SK-N-SH (cell line): Measurements from ENCODE around the gene LYRM4. TPM values are rescaled to one million over a fixed set of nuclear protein-coding genes. Genes with fewer than 3 reads are reported as not detected.

Experiments
- CTCF ChIA-PET: fragments of 300-600, 350-600 bp; formaldehyde crosslinking; extraction: SDS; loops from one replicate; lab custom pipeline; 2021; lab: Yijun Ruan, JAX
- POLR2A ChIA-PET: fragments of 350-600 bp; sonication (Branson Sonifier 250); formaldehyde crosslinking; extraction: SDS; loops from one replicate; lab custom pipeline; 2020; ENCODE audit warnings: antibody characterized with exemption, inconsistent platforms; lab: Yijun Ruan, JAX
- DNase-seq: peaks from one replicate; pipeline ENCODE4 v3.0.0; 2012
- H2AFZ ChIP-seq: fragments of 200-600 bp; sonication (generic); 2 replicates; pipeline ENCODE4 v1.8.1; 2016; ENCODE audit warnings: antibody characterized with exemption, mild to moderate bottlenecking, low read depth
- H3F3A ChIP-seq: fragments of 200-600 bp; sonication (generic); replicated peaks from 2 replicates; pipeline ENCODE3; 2016; ENCODE audit warnings: antibody characterized with exemption, mild to moderate bottlenecking; ENCODE audit not compliant: insufficient read depth
- H3K27ac ChIP-seq, 2 experiments: fragments of 200-500 bp in 1 of 2; fragments of 200-600 bp in 1 of 2; sonication (Bioruptor generic) in 1 of 2; sonication (generic), shearing (Covaris generic) in 1 of 2; 2 replicates each; pipeline versions ENCODE4 v1.5.1 to v1.6.1; 2014 to 2016; ENCODE audit warnings: low read depth in 2 of 2, inconsistent platforms in 1 of 2, low read length in 1 of 2, mild to moderate bottlenecking in 1 of 2, mixed read lengths in 1 of 2
- H3K27me3 ChIP-seq: fragments of 200-600 bp; sonication (generic), shearing (Covaris generic); 2 replicates; pipeline ENCODE4 v1.6.1; 2016; ENCODE audit warnings: mixed run types; ENCODE audit not compliant: insufficient read depth
- H3K36me3 ChIP-seq, 2 experiments: fragments of 200-500 bp in 1 of 2; fragments of 200-600 bp in 1 of 2; sonication (Bioruptor generic) in 1 of 2; sonication (generic) in 1 of 2; replicated peaks in 1 of 2; 2 replicates each; pipeline versions ENCODE3 to v1.5.1; 2014 to 2016; ENCODE audit warnings: low read length in 1 of 2, mild to moderate bottlenecking in 1 of 2; ENCODE audit not compliant: insufficient read depth in 2 of 2, control insufficient read depth in 1 of 2
- H3K4me1 ChIP-seq, 2 experiments: fragments of 200-500 bp in 1 of 2; fragments of 200-600 bp in 1 of 2; sonication (Bioruptor generic) in 1 of 2; sonication (generic), shearing (Covaris generic) in 1 of 2; 2 replicates each; pipeline versions ENCODE4 v1.5.1 to v1.6.1; 2014 to 2016; ENCODE audit warnings: low read depth in 1 of 2, low read length in 1 of 2, mixed run types in 1 of 2; ENCODE audit not compliant: insufficient read depth in 2 of 2, control insufficient read depth in 1 of 2
- H3K4me2 ChIP-seq: fragments of 200-600 bp; sonication (generic), shearing (Covaris generic); 2 replicates; pipeline ENCODE4 v1.6.1; 2017; ENCODE audit warnings: mixed run types
- H3K4me3 ChIP-seq, 2 experiments: fragments of 200-500 bp in 1 of 2; fragments of 200-600 bp in 1 of 2; sonication (Bioruptor generic) in 1 of 2; sonication (generic), shearing (Covaris generic) in 1 of 2; 2 replicates each; pipeline versions ENCODE4 v1.5.1 to v1.8.1; 2014 to 2016; ENCODE audit warnings: low read depth in 2 of 2, inconsistent platforms in 1 of 2, low read length in 1 of 2, mild to moderate bottlenecking in 1 of 2, mixed read lengths in 1 of 2, moderate library complexity in 1 of 2
- H3K79me2 ChIP-seq: fragments of 200-600 bp; sonication (generic); 2 replicates; pipeline ENCODE4 v1.8.1; 2017; ENCODE audit warnings: mild to moderate bottlenecking; ENCODE audit not compliant: insufficient read depth
- H3K9ac ChIP-seq: fragments of 200-600 bp; sonication (generic); 2 replicates; pipeline ENCODE4 v1.6.1; 2017; ENCODE audit warnings: mixed run types
- H3K9me2 ChIP-seq: fragments of 200-600 bp; sonication (generic); 2 replicates; pipeline ENCODE4 v1.6.1; 2017; ENCODE audit warnings: mixed run types
- H3K9me3 ChIP-seq: fragments of 200-600 bp; sonication (generic); 2 replicates; pipeline ENCODE4 v1.6.1; 2017; ENCODE audit warnings: mixed run types, mild to moderate bottlenecking, moderate library complexity
- H4K20me1 ChIP-seq: fragments of 200-600 bp; sonication (generic); 2 replicates; pipeline ENCODE4 v1.6.1; 2017; ENCODE audit warnings: mild to moderate bottlenecking, mixed run types; ENCODE audit not compliant: insufficient read depth
- ELF1 ChIP-seq: IDR thresholded peaks from 2 replicates; pipeline ENCODE4 v1.4.0; 2012
- EP300 ChIP-seq, 2 experiments: IDR thresholded peaks; 2 replicates each; pipeline versions ENCODE4 v1.4.0 to v1.6.1; 2012; ENCODE audit warnings: borderline replicate concordance in 1 of 2, low read depth in 1 of 2, low read length in 1 of 2
- GATA2 ChIP-seq: sonication (generic); formaldehyde crosslinking; IDR thresholded peaks from 2 replicates; pipeline ENCODE4 v1.5.0; 2020; ENCODE audit warnings: mild to moderate bottlenecking, missing genetic modification reagents
- IRF3 ChIP-seq: fragments of 150-350 bp; IDR thresholded peaks from 2 replicates; pipeline ENCODE4 v1.6.1; 2016; ENCODE audit warnings: mild to moderate bottlenecking, low read depth, low read length
- MXI1 ChIP-seq: IDR thresholded peaks from 2 replicates; pipeline ENCODE4 v1.6.1; 2012; ENCODE audit warnings: mild to moderate bottlenecking, low read depth, low read length, improper control_type of control experiment
- NFIC ChIP-seq: IDR thresholded peaks from 2 replicates; pipeline ENCODE4 v1.4.0; 2012; ENCODE audit warnings: borderline replicate concordance
- RAD21 ChIP-seq: IDR thresholded peaks from 2 replicates; pipeline ENCODE4 v1.6.1; 2012; ENCODE audit warnings: mild to moderate bottlenecking, low read length
- RCOR1 ChIP-seq: fragments of 150-350 bp; IDR thresholded peaks from 2 replicates; pipeline ENCODE4 v1.6.1; 2017; ENCODE audit warnings: antibody characterized with exemption, low read length
- TAF1 ChIP-seq: IDR thresholded peaks from 2 replicates; pipeline ENCODE4 v1.6.1; 2012; ENCODE audit warnings: low read depth, mild to moderate bottlenecking, low read length, moderate library complexity, borderline replicate concordance
- TEAD4 ChIP-seq: IDR thresholded peaks from 2 replicates; pipeline ENCODE4 v1.4.0; 2012; ENCODE audit warnings: mild to moderate bottlenecking, borderline replicate concordance; ENCODE audit not compliant: insufficient read depth
- USF1 ChIP-seq: IDR thresholded peaks from 2 replicates; pipeline ENCODE4 v1.4.0; 2012; ENCODE audit warnings: low read depth, borderline replicate concordance
- USF2 ChIP-seq: fragments of 150-350 bp; IDR thresholded peaks from 2 replicates; pipeline ENCODE4 v1.6.1; 2017; ENCODE audit warnings: antibody characterized with exemption, low read length, low read depth, borderline replicate concordance
- YY1 ChIP-seq: IDR thresholded peaks from 2 replicates; pipeline ENCODE4 v1.4.0; 2012; ENCODE audit warnings: low read depth, mild to moderate bottlenecking
- ZBTB33 ChIP-seq: IDR thresholded peaks from 2 replicates; pipeline ENCODE4 v1.4.0; 2012; ENCODE audit warnings: low read depth, borderline replicate concordance
- WGBS: methylation state at CpG from one replicate; pipeline ENCODE4 v1.1.6; 2017; ENCODE audit warnings: low lambda C conversion rate; 5-methylcytosine and 5-hydroxymethylcytosine counted together
- polyA plus RNA-seq, 3 experiments: library from polyadenylated mRNA; depleted of rRNA; stranded (reverse); fragments of >200 nt; gene quantifications; 2 replicates each; pipeline ENCODE4 v1.2.3, GENCODE V29; 2012

Gene LYRM4
- polyA plus RNA-seq, 1 of the 3 experiments (the other 2 are of a cell fraction), result 37.2 TPM

GRCh38 chr6:5080574-5080973 is 180.2 kb downstream of the LYRM4 start:
- H4K20me1 ChIP-seq, result no peaks in the 10 kb centered on the region
- H3K4me3 ChIP-seq, result no peak overlapping the region
- no peaks in the 10 kb centered on the region for H3K9me3 ChIP-seq
- no peak overlapping the region for H3K9ac ChIP-seq
- 65% methylated on average over 3 of the region's 3 CpGs for WGBS
- H3K4me2 ChIP-seq, result no peak overlapping the region
- ChIA-PET CTCF (interaction anchor here (1.0 kb wide), 1 partner anchor 63 kb away, joined by 3 read pairs; no protein-coding TSS in a partner anchor), POLR2A (no interaction called here)
- no peaks in the 10 kb centered on the region for H3K27me3 ChIP-seq
- H3K4me1 ChIP-seq, result peaks cover 0 to 2% of the 10 kb centered on the region in 2 experiments; a peak in 1 of 4 replicates
- H3K79me2 ChIP-seq, result no peaks in the 10 kb centered on the region
- TF ChIP-seq ELF1, result no peak
- TF ChIP-seq RCOR1, result no peak
- TF ChIP-seq YY1, result no peak
- no peak for TF ChIP-seq USF2
- no peak for TF ChIP-seq NFIC
- TF ChIP-seq RAD21, result no peak
- DNase-seq, result no peak
- no peak overlapping the region for H2AFZ ChIP-seq
- H3F3A ChIP-seq, result no peaks in the 10 kb centered on the region
- no peak overlapping the region for H3K27ac ChIP-seq
- H3K36me3 ChIP-seq, result no peaks in the 10 kb centered on the region
- H3K9me2 ChIP-seq, result no peaks in the 10 kb centered on the region

GRCh38 chr6:5079692-5080091 is 181.1 kb downstream of the LYRM4 start:
- peaks cover 0 to under 1% of the 10 kb centered on the region in 2 experiments; a peak in 1 of 4 replicates for H3K4me1 ChIP-seq
- no peaks in the 10 kb centered on the region for H3F3A ChIP-seq
- no peak overlapping the region for H3K27ac ChIP-seq
- no peak overlapping the region for H3K9ac ChIP-seq
- POLR2A ChIA-PET, result no interaction called here
- no peak overlapping the region for H2AFZ ChIP-seq
- no peaks in the 10 kb centered on the region for H4K20me1 ChIP-seq
- H3K4me2 ChIP-seq, result no peak overlapping the region
- H3K36me3 ChIP-seq, result no peaks in the 10 kb centered on the region
- TF ChIP-seq TEAD4, result no peak
- TF ChIP-seq IRF3, result no peak
- no peak for TF ChIP-seq TAF1
- TF ChIP-seq USF1, result no peak
- TF ChIP-seq GATA2 (CRISPR knock-in tag), result no peak
- TF ChIP-seq ZBTB33, result no peak
- no peak for TF ChIP-seq NFIC
- TF ChIP-seq EP300 (IDR thresholded peaks at IDR 0.05; ENCODE audit: borderline replicate concordance in 1 of 2, low read depth in 1 of 2, low read length in 1 of 2), result no peak
- no peak for TF ChIP-seq MXI1
- TF ChIP-seq, all 33 proteins: peak for 0
- 83% methylated on average over 2 of the region's 2 CpGs for WGBS
- no peaks in the 10 kb centered on the region for H3K27me3 ChIP-seq
- DNase-seq, result no peak
- no peaks in the 10 kb centered on the region for H3K79me2 ChIP-seq
- CTCF ChIA-PET, result interaction anchor here (1.2 kb wide), 1 partner anchor 40 kb away, joined by 3 read pairs; no protein-coding TSS in a partner anchor
- no peaks in the 10 kb centered on the region for H3K9me2 ChIP-seq
- no peaks in the 10 kb centered on the region for H3K9me3 ChIP-seq
- no peak overlapping the region for H3K4me3 ChIP-seq
